Lung (tissue), 12 donors: ENCODE results near the gene SFN. TPM values are rescaled to one million over a fixed set of nuclear protein-coding genes. Genes with fewer than 3 reads are reported as not detected.

Source experiments
- ATAC-seq: fragments of 200-7000 bp; cut with Tn5 transposase; one replicate; pipeline ENCODE4 v1.9.1; 2020; ENCODE audit warnings: moderate number of reproducible peaks; ENCODE audit not compliant: insufficient read depth, low FRiP score
- DNase-seq, 3 donors: peaks; one replicate each; pipeline ENCODE4 v3.0.0-alpha.2; 2013 to 2017
- H3K27ac ChIP-seq, 2 donors: one replicate each; pipeline ENCODE4 v1.5.1; 2013; ENCODE audit warnings: mild to moderate bottlenecking in 2 of 2, moderate library complexity in 2 of 2, control low read depth in 1 of 2, inconsistent platforms in 1 of 2, low read depth in 1 of 2, low read length in 1 of 2
- H3K27me3 ChIP-seq, 3 donors: one replicate each; pipeline ENCODE4 v1.5.1; 2013; ENCODE audit warnings: low read length in 2 of 3; ENCODE audit not compliant: control insufficient read depth in 3 of 3, insufficient read depth in 3 of 3
- H3K36me3 ChIP-seq, 4 donors: one replicate each; pipeline ENCODE4 v1.5.1; 2013; ENCODE audit warnings: low read length in 4 of 4, mild to moderate bottlenecking in 1 of 4, moderate library complexity in 1 of 4; ENCODE audit not compliant: control insufficient read depth in 4 of 4, insufficient read depth in 4 of 4
- H3K4me1 ChIP-seq, 5 donors: one replicate each; pipeline ENCODE4 v1.5.1; 2013; ENCODE audit warnings: low read length in 5 of 5, mild to moderate bottlenecking in 2 of 5, moderate library complexity in 1 of 5; ENCODE audit not compliant: control insufficient read depth in 5 of 5, insufficient read depth in 5 of 5
- H3K4me3 ChIP-seq: one replicate; pipeline ENCODE4 v1.5.1; 2013; ENCODE audit warnings: mild to moderate bottlenecking, control low read depth, moderate library complexity
- H3K9ac ChIP-seq, 2 donors: one replicate each; pipeline ENCODE4 v1.5.1; 2013; ENCODE audit warnings: low read length in 2 of 2, control low read depth in 1 of 2; ENCODE audit not compliant: insufficient read depth in 1 of 2
- H3K9me3 ChIP-seq, 4 donors: one replicate each; pipeline ENCODE4 v1.5.1; 2013; ENCODE audit warnings: low read length in 3 of 4, mild to moderate bottlenecking in 1 of 4, moderate library complexity in 1 of 4; ENCODE audit not compliant: control insufficient read depth in 4 of 4, insufficient read depth in 3 of 4
- CTCF ChIP-seq: IDR thresholded peaks from 2 replicates; pipeline ENCODE4 v1.5.1; 2012; ENCODE audit warnings: mild to moderate bottlenecking; ENCODE audit errors: control extremely low read depth, extremely low read depth
- WGBS, 2 donors: extraction: QIAGEN DNeasy Blood & Tissue Kit; methylation state at CpG; one replicate each; pipeline ENCODE4 v1.1.7; 2013; 5-methylcytosine and 5-hydroxymethylcytosine counted together
- polyA plus RNA-seq, 2 donors: library from polyadenylated mRNA; stranded (reverse); fragments of 200-250 nt; gene quantifications; one replicate each; pipeline ENCODE4 v1.2.1, GENCODE V29; 2013
- total RNA-seq, 2 donors: library from RNA; depleted of rRNA in 1 of 2; stranded (reverse); fragments of >200 nt in 1 of 2; gene quantifications; one replicate each; pipeline ENCODE4 v1.2.1, GENCODE V29; 2014 to 2021
- donor health status: control.
- donor health status: control.
- donor health status: Bipolar disorder and iron deficiency.
- donor health status: healthy.
- donor health status: DM: yes; HTN: yes; CAD: no.

SFN gene
- total and polyA plus RNA-seq, 4 donors, result 1.4 to 178 (median 109) TPM

- H3K36me3 ChIP-seq, result peaks cover 0 to 40% (median 17%) of the 10 kb centered on the region in 4 donors
Observed at GRCh38 chr1:26838474-26839338, 24.2 kb upstream of the SFN start.

GRCh38 chr1:26839339-26839722, 23.6 kb upstream of the SFN start:
- ATAC-seq, result no peak
- no peak overlapping the region for H3K4me3 ChIP-seq
- H3K9me3 ChIP-seq, result no peaks in the 10 kb centered on the region
- no peaks in the 10 kb centered on the region for H3K27me3 ChIP-seq
- TF ChIP-seq CTCF, result no peak
- H3K27ac ChIP-seq, result no peak overlapping the region
- WGBS, 2 donors, result 92 to 100% methylated on average over 1 of the region's 1 CpG
- no peak for DNase-seq
- H3K4me1 ChIP-seq, result no peaks in the 10 kb centered on the region
- peaks cover 0 to 35% (median 15%) of the 10 kb centered on the region in 4 donors for H3K36me3 ChIP-seq
- no peak overlapping the region for H3K9ac ChIP-seq

More at GRCh38 chr1:26838474-26839338, 24.2 kb upstream of the SFN start:
- Histone ChIP-seq H3K9ac (no peak overlapping the region), H3K9me3 (no peaks in the 10 kb centered on the region), H3K27me3 (no peaks in the 10 kb centered on the region), H3K27ac (no peak overlapping the region), H3K4me3 (no peak overlapping the region), H3K4me1 (no peaks in the 10 kb centered on the region)
- no peak for TF ChIP-seq CTCF
- ATAC-seq (no peak), DNase-seq (no peak)
- 74 to 90% methylated on average over 7 to 8 of the region's 8 CpGs for WGBS, 2 donors

- no peak for ATAC-seq
- Histone ChIP-seq H3K9me3 (no peaks in the 10 kb centered on the region), H3K27ac (no peak overlapping the region), H3K4me1 (no peaks in the 10 kb centered on the region), H3K4me3 (no peak overlapping the region), H3K27me3 (no peaks in the 10 kb centered on the region), H3K9ac (no peak overlapping the region), H3K36me3 (peaks cover 0 to 31% (median 10%) of the 10 kb centered on the region in 4 donors)
- 83 to 87% methylated on average over 6 of the region's 6 CpGs for WGBS, 2 donors
- DNase-seq, result no peak
- no peak for TF ChIP-seq CTCF
Observed at GRCh38 chr1:26839779-26840178, 23.2 kb upstream of the SFN start.
